K562 (cell line): Measurements from ENCODE around the gene NHS. TPM values are rescaled to one million over a fixed set of nuclear protein-coding genes. Genes with fewer than 3 reads are reported as not detected.

Source experiments
- L3MBTL2 ChIP-seq: fragments of 450-650 bp; IDR thresholded peaks from 2 replicates; pipeline ENCODE4 v1.6.1; 2016; ENCODE audit warnings: mild to moderate bottlenecking, moderate library complexity
- LCOR ChIP-seq: sonication (generic); formaldehyde crosslinking; IDR thresholded peaks from 2 replicates; pipeline ENCODE4 v1.8.0; 2022; ENCODE audit warnings: mild to moderate bottlenecking, missing genetic modification reagents
- ZC3H4 ChIP-seq: sonication (generic); formaldehyde crosslinking; IDR thresholded peaks from 2 replicates; pipeline ENCODE4 v1.9.0; 2021; ENCODE audit warnings: missing genetic modification reagents, borderline replicate concordance
- ZNF263 ChIP-seq: sonication (generic); formaldehyde crosslinking; IDR thresholded peaks from 2 replicates; pipeline ENCODE4 v1.8.0; 2022; ENCODE audit warnings: mild to moderate bottlenecking, missing genetic modification reagents, borderline replicate concordance
- polyA plus RNA-seq, 8 experiments: library from polyadenylated mRNA; depleted of rRNA in 4 of 8; stranded (reverse) in 5 of 8; unstranded in 3 of 8; fragments of >200 nt; fragmentation: Nextera tagmentation in 2 of 8; fragmentation: Illumina TruSeq in 1 of 8; extraction: Ambion mirVana in 2 of 8; extraction: Trizol in 1 of 8; gene quantifications; 2 replicates each; pipeline versions ENCODE4 v1.2.1 to v1.2.3, GENCODE V29; 2011 to 2014; ENCODE audit warnings: inconsistent platforms in 1 of 8, missing spikeins in 1 of 8
- total RNA-seq, 7 experiments: library from RNA; depleted of rRNA in 6 of 7; stranded (reverse); fragments of >200 nt in 6 of 7; fragmentation: Illumina TruSeq in 2 of 7; extraction: Trizol in 2 of 7; gene quantifications; 2 replicates each; pipeline versions ENCODE4 v1.2.1 to v1.2.3, GENCODE V29; 2011 to 2021; ENCODE audit warnings: low replicate concordance in 1 of 7
- TF ChIP-seq, protein P1 (sequence below): fragments of 450-650 bp; IDR thresholded peaks from 2 replicates; pipeline ENCODE4 v1.6.1; 2016
- TF ChIP-seq, protein P2 (sequence below): fragments of 250-450 bp; sonication (Bioruptor Pico); IDR thresholded peaks from 2 replicates; pipeline ENCODE4 v1.8.0; 2022; ENCODE audit warnings: inconsistent platforms, mild to moderate bottlenecking, moderate library complexity, borderline replicate concordance
- TF ChIP-seq, protein P3 (sequence below): sonication (generic); formaldehyde crosslinking; IDR thresholded peaks from 2 replicates; pipeline ENCODE4 v1.8.0; 2022; ENCODE audit warnings: mild to moderate bottlenecking, missing genetic modification reagents
- TF ChIP-seq, protein P4 (sequence below): fragments of 250-450 bp; sonication (Bioruptor Pico); IDR thresholded peaks from 2 replicates; pipeline ENCODE4 v1.4.0; 2020

The NHS gene
- total and polyA plus RNA-seq, 9 of the 15 experiments (the other 6 are each of a cell fraction or from before 2014, with no cell fraction given): 0.02 TPM; not detected in 8

DNA sequence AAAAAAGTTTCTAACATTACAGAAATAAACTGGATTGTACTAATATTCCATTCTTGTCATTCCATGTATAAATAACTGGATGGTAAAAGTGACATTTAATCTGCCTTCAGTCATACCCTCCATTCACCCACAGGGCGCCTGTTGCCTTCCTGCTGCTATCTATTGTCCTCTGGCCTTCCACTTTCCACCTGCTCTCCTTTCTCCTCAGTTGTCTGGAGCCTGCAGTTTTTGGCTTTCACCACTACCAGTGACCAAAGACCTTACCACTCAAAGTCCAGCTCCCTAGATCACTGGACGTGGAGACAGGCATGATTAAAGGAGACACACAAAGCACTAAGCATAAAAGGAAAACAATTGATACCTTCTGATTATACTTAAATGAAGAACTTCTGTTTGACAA lies 46.2 kb upstream of the NHS start (continued):
- TF ChIP-seq, protein P1, sequence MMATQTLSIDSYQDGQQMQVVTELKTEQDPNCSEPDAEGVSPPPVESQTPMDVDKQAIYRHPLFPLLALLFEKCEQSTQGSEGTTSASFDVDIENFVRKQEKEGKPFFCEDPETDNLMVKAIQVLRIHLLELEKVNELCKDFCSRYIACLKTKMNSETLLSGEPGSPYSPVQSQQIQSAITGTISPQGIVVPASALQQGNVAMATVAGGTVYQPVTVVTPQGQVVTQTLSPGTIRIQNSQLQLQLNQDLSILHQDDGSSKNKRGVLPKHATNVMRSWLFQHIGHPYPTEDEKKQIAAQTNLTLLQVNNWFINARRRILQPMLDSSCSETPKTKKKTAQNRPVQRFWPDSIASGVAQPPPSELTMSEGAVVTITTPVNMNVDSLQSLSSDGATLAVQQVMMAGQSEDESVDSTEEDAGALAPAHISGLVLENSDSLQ: no peak
- TF ChIP-seq ZC3H4 (no peak), ZNF263 (no peak), LCOR (CRISPR knock-in tag) (no peak), L3MBTL2 (no peak)
- TF ChIP-seq, protein P2, sequence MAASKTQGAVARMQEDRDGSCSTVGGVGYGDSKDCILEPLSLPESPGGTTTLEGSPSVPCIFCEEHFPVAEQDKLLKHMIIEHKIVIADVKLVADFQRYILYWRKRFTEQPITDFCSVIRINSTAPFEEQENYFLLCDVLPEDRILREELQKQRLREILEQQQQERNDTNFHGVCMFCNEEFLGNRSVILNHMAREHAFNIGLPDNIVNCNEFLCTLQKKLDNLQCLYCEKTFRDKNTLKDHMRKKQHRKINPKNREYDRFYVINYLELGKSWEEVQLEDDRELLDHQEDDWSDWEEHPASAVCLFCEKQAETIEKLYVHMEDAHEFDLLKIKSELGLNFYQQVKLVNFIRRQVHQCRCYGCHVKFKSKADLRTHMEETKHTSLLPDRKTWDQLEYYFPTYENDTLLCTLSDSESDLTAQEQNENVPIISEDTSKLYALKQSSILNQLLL (CRISPR knock-in tag): no peak
- TF ChIP-seq, protein P3, sequence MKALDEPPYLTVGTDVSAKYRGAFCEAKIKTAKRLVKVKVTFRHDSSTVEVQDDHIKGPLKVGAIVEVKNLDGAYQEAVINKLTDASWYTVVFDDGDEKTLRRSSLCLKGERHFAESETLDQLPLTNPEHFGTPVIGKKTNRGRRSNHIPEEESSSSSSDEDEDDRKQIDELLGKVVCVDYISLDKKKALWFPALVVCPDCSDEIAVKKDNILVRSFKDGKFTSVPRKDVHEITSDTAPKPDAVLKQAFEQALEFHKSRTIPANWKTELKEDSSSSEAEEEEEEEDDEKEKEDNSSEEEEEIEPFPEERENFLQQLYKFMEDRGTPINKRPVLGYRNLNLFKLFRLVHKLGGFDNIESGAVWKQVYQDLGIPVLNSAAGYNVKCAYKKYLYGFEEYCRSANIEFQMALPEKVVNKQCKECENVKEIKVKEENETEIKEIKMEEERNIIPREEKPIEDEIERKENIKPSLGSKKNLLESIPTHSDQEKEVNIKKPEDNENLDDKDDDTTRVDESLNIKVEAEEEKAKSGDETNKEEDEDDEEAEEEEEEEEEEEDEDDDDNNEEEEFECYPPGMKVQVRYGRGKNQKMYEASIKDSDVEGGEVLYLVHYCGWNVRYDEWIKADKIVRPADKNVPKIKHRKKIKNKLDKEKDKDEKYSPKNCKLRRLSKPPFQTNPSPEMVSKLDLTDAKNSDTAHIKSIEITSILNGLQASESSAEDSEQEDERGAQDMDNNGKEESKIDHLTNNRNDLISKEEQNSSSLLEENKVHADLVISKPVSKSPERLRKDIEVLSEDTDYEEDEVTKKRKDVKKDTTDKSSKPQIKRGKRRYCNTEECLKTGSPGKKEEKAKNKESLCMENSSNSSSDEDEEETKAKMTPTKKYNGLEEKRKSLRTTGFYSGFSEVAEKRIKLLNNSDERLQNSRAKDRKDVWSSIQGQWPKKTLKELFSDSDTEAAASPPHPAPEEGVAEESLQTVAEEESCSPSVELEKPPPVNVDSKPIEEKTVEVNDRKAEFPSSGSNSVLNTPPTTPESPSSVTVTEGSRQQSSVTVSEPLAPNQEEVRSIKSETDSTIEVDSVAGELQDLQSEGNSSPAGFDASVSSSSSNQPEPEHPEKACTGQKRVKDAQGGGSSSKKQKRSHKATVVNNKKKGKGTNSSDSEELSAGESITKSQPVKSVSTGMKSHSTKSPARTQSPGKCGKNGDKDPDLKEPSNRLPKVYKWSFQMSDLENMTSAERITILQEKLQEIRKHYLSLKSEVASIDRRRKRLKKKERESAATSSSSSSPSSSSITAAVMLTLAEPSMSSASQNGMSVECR (CRISPR knock-in tag): no peak
- TF ChIP-seq, protein P4, sequence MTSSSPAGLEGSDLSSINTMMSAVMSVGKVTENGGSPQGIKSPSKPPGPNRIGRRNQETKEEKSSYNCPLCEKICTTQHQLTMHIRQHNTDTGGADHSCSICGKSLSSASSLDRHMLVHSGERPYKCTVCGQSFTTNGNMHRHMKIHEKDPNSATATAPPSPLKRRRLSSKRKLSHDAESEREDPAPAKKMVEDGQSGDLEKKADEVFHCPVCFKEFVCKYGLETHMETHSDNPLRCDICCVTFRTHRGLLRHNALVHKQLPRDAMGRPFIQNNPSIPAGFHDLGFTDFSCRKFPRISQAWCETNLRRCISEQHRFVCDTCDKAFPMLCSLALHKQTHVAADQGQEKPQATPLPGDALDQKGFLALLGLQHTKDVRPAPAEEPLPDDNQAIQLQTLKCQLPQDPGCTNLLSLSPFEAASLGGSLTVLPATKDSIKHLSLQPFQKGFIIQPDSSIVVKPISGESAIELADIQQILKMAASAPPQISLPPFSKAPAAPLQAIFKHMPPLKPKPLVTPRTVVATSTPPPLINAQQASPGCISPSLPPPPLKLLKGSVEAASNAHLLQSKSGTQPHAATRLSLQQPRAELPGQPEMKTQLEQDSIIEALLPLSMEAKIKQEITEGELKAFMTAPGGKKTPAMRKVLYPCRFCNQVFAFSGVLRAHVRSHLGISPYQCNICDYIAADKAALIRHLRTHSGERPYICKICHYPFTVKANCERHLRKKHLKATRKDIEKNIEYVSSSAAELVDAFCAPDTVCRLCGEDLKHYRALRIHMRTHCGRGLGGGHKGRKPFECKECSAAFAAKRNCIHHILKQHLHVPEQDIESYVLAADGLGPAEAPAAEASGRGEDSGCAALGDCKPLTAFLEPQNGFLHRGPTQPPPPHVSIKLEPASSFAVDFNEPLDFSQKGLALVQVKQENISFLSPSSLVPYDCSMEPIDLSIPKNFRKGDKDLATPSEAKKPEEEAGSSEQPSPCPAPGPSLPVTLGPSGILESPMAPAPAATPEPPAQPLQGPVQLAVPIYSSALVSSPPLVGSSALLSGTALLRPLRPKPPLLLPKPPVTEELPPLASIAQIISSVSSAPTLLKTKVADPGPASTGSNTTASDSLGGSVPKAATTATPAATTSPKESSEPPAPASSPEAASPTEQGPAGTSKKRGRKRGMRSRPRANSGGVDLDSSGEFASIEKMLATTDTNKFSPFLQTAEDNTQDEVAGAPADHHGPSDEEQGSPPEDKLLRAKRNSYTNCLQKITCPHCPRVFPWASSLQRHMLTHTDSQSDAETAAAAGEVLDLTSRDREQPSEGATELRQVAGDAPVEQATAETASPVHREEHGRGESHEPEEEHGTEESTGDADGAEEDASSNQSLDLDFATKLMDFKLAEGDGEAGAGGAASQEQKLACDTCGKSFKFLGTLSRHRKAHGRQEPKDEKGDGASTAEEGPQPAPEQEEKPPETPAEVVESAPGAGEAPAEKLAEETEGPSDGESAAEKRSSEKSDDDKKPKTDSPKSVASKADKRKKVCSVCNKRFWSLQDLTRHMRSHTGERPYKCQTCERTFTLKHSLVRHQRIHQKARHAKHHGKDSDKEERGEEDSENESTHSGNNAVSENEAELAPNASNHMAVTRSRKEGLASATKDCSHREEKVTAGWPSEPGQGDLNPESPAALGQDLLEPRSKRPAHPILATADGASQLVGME (CRISPR knock-in tag): no peak
- TF ChIP-seq, all 486 proteins: peak for 0
